Measurements from ENCODE around the gene YPEL2. TPM values are rescaled to one million over a fixed set of nuclear protein-coding genes. Genes with fewer than 3 reads are reported as not detected.

Gene YPEL2
- total RNA-seq, 2 experiments from 2014 or later, result 24.0 to 25.3 TPM

- no peak for DNase-seq
- Mint-ChIP-seq H3K4me1 (peaks cover 56% of the 10 kb centered on the region), H3K27ac (peak overlapping the region; percentile 92), H3K36me3 (no peaks in the 10 kb centered on the region), H3K9me3 (no peaks in the 10 kb centered on the region), H3K27me3 (no peaks in the 10 kb centered on the region), H3K4me3 (no peak overlapping the region)
- ATAC-seq (ENCODE audit: low read depth), result no peak
- POLR2A ChIA-PET, result no interaction called here
These were observed 86.0 kb downstream of the YPEL2 start for GRCh38 chr17:59417452-59417851.

DNA sequence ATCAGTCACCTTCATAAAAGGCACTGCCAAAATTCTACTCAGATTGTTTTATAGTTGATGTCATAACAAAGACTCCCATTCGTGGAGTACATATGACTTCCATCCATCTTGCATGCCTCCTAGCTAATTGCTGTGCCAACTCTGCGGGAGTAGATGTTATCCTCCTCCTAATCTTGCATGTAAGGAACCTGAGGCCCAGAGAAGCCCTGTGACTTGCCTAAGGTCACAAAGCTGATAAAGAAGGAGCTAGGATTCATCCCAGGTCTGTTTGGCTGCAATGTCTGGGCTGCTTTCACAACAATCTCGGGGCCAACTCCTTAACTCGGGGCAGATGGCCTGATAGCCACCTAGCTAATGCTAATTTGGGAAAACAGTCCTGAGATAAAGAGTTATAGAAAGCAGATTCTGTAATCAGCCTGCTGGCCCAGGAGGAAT lies 87.3 kb downstream of the YPEL2 start:
- no peak for DNase-seq
- POLR2A ChIA-PET, result interaction anchor here (0.6 kb wide), 1 partner anchor 210 kb away, joined by 5 read pairs; no protein-coding TSS in a partner anchor
- Mint-ChIP-seq H3K36me3 (no peaks in the 10 kb centered on the region), H3K4me1 (peaks cover 43% of the 10 kb centered on the region), H3K4me3 (no peak overlapping the region), H3K9me3 (no peaks in the 10 kb centered on the region), H3K27ac (peak overlapping the region; percentile 14), H3K27me3 (no peaks in the 10 kb centered on the region)
- ATAC-seq (ENCODE audit: low read depth), result no peak

GRCh38 chr17:59420901-59421300 lies 89.4 kb downstream of the YPEL2 start:
- H3K4me1 Mint-ChIP-seq, result peaks cover 25% of the 10 kb centered on the region
- H3K27me3 Mint-ChIP-seq, result no peaks in the 10 kb centered on the region
- POLR2A ChIA-PET, result no interaction called here
- no peaks in the 10 kb centered on the region for H3K9me3 Mint-ChIP-seq
- H3K4me3 Mint-ChIP-seq, result no peak overlapping the region
- ATAC-seq (ENCODE audit: low read depth) (no peak), DNase-seq (no peak)
- H3K27ac Mint-ChIP-seq, result no peak overlapping the region
- H3K36me3 Mint-ChIP-seq, result no peaks in the 10 kb centered on the region

DNA sequence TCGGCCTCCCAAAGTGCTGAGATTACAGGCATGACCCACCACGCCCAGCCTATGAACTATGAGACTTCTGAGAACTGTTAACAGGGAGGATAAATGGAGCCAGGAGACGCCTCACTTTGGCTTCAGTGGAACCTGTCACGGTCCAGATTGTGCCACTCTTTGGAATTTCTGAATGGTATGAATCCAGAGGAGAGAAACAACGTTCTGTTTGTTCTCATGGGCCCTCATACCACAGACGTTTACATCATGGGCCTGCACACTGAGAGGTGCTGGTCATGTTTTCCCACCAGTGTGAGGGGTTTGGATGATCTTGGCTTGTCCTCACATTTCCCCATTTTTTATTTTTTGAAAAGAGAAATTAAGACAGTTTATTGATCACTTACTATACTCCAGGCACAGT lies 90.3 kb downstream of the YPEL2 start:
- ATAC-seq (ENCODE audit: low read depth) (no peak), DNase-seq (no peak)
- POLR2A ChIA-PET, result no interaction called here
- Mint-ChIP-seq H3K36me3 (no peaks in the 10 kb centered on the region), H3K4me3 (no peak overlapping the region), H3K4me1 (peaks cover 17% of the 10 kb centered on the region), H3K27me3 (no peaks in the 10 kb centered on the region), H3K9me3 (no peaks in the 10 kb centered on the region), H3K27ac (no peak overlapping the region)

GRCh38 chr17:59423137-59423724 lies 91.8 kb downstream of the YPEL2 start:
- POLR2A ChIA-PET, result interaction anchor here (1.0 kb wide), 1 partner anchor 196 kb away, joined by 3 read pairs; no protein-coding TSS in a partner anchor
- DNase-seq, result no peak
- no peak overlapping the region for H3K27ac Mint-ChIP-seq

GRCh38 chr17:59423903-59424302 lies 92.4 kb downstream of the YPEL2 start:
- H3K36me3 Mint-ChIP-seq, result no peaks in the 10 kb centered on the region
- ATAC-seq (ENCODE audit: low read depth), result no peak
- POLR2A ChIA-PET, result interaction anchor here (0.6 kb wide), 1 partner anchor 60 kb away, joined by 4 read pairs; no protein-coding TSS in a partner anchor
- peaks cover 13% of the 10 kb centered on the region for H3K4me1 Mint-ChIP-seq
- no peaks in the 10 kb centered on the region for H3K27me3 Mint-ChIP-seq
- no peak overlapping the region for H3K27ac Mint-ChIP-seq
- no peaks in the 10 kb centered on the region for H3K9me3 Mint-ChIP-seq
- no peak for DNase-seq
- no peak overlapping the region for H3K4me3 Mint-ChIP-seq

More at GRCh38 chr17:59423137-59423724, 91.8 kb downstream of the YPEL2 start:
- Mint-ChIP-seq H3K4me3 (no peak overlapping the region), H3K36me3 (no peaks in the 10 kb centered on the region), H3K4me1 (peaks cover 15% of the 10 kb centered on the region), H3K27me3 (no peaks in the 10 kb centered on the region), H3K9me3 (no peaks in the 10 kb centered on the region)
- ATAC-seq (ENCODE audit: low read depth), result no peak

- no peaks in the 10 kb centered on the region for H3K27me3 Mint-ChIP-seq
- H3K4me1 Mint-ChIP-seq, result peaks cover 14% of the 10 kb centered on the region
- no peak for ATAC-seq (ENCODE audit: low read depth)
- DNase-seq, result no peak
- no peaks in the 10 kb centered on the region for H3K9me3 Mint-ChIP-seq
- no peak overlapping the region for H3K27ac Mint-ChIP-seq
- POLR2A ChIA-PET, result interaction anchor here (0.6 to 2.3 kb wide), 2 partner anchors 8 to 59 kb away, joined by 4 to 6 read pairs; no protein-coding TSS in a partner anchor
- H3K4me3 Mint-ChIP-seq, result no peak overlapping the region
- H3K36me3 Mint-ChIP-seq, result no peaks in the 10 kb centered on the region
These were observed 92.9 kb downstream of the YPEL2 start for GRCh38 chr17:59424331-59424730.

DNA sequence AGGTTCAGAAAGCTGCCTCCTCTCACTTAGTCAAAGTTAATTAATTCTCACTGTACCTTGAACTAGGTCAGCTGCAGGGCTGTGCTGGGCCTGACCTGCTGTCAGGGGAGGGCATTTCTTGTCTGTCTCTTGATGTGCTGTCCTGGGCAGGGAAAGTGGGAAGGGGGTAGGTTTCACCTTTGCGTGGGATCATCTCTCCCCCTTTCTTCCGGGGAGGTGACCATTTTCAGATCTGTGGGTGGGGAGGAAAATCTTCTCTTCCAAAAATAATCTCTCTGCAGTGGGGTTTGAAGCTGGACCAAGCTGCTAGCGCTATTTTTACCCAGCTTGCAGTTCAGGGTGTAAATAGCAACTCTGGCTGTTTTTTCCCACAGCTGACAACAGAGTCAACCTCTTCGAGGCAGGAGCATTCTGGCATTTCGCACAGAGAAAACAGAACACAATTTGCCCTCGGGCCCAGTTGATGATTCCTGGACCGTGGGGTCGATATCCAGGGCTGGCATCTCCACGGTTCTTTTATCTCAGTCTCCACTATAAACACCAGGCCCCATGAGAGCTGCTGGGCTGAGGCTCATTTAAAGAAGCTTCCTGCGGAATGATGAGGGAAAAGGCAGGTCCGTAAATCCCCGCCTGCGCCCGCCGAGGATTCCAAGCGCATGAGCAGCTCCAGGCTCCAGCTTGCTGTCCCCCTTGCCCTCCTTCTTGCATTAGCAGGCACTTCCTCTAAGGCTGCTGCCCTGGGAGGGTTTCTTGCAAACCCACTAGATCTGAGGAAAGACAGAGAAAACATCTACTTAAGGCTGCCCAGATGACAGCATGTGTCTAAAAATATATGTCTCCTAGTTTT lies 93.9 kb downstream of the YPEL2 start:
- peaks cover 8% of the 10 kb centered on the region for H3K4me1 Mint-ChIP-seq
- no peaks in the 10 kb centered on the region for H3K36me3 Mint-ChIP-seq
- H3K27me3 Mint-ChIP-seq, result no peaks in the 10 kb centered on the region
- no peak overlapping the region for H3K4me3 Mint-ChIP-seq
- DNase-seq, result no peak
- POLR2A ChIA-PET, result interaction anchor here (1.0 to 2.3 kb wide), 2 partner anchors 9 to 62 kb away, joined by 3 to 6 read pairs; no protein-coding TSS in a partner anchor
- no peak overlapping the region for H3K27ac Mint-ChIP-seq
- H3K9me3 Mint-ChIP-seq, result no peaks in the 10 kb centered on the region
- ATAC-seq (ENCODE audit: low read depth), result no peak

DNA sequence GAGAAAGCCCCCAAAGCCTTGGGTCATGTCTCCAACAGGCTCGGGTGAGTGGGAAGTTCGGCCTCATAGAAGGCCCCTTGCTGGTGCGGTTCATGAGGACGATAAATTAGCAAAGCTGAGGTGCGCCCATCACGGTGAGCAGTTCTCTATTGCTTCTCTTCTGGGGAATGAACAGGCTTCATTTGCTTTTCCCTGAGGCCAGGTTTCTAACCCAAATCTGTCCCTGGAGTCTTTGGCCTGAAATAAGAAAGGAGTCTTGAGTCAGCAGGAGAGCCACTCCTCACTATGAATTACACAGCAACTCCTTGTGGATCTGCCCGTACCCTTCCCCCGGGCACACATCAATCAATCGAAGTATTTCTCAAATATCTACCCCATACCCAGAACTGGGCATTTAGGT lies 94.6 kb downstream of the YPEL2 start:
- POLR2A ChIA-PET, result interaction anchor here (1.0 to 2.3 kb wide), 3 partner anchors 10 to 65 kb away, joined by 3 to 6 read pairs (median 3); no protein-coding TSS in a partner anchor

DNA sequence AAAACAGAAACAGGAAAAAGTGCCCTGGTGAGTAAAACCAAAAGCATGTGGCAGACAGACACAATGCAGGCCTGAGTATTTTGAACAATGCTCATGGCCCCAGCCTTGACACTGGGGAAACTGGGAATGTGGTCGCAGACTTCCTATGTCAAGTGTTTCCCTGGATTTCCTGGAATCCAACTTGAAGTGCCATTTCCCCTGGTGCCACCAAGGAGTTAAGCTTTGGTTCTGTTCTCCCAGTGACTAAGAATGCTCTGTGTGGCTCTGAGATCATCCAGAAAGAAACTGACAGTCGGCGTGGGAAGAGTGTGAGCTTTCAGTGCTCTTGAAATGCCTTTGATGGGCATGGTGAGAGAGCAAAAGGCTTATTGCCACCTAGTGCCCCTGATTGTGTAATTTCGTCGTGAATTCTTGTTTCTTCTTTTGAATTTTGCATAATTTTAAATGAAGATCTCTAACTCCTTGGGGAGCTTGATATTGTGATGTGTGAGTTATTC lies 96.0 kb downstream of the YPEL2 start:
- POLR2A ChIA-PET, result interaction anchor here (1.2 to 1.3 kb wide), 2 partner anchors 11 to 13 kb away, joined by 3 to 4 read pairs; no protein-coding TSS in a partner anchor
- DNase-seq, result no peak
- H3K4me3 Mint-ChIP-seq, result no peak overlapping the region

More for the DNA sequence above, 94.6 kb downstream of the YPEL2 start:
- ATAC-seq (ENCODE audit: low read depth) (no peak), DNase-seq (no peak)
- H3K36me3 Mint-ChIP-seq, result no peaks in the 10 kb centered on the region
- no peaks in the 10 kb centered on the region for H3K9me3 Mint-ChIP-seq
- no peak overlapping the region for H3K4me3 Mint-ChIP-seq
- H3K27me3 Mint-ChIP-seq, result no peaks in the 10 kb centered on the region
- no peak overlapping the region for H3K27ac Mint-ChIP-seq
- peaks cover 10% of the 10 kb centered on the region for H3K4me1 Mint-ChIP-seq

DNA sequence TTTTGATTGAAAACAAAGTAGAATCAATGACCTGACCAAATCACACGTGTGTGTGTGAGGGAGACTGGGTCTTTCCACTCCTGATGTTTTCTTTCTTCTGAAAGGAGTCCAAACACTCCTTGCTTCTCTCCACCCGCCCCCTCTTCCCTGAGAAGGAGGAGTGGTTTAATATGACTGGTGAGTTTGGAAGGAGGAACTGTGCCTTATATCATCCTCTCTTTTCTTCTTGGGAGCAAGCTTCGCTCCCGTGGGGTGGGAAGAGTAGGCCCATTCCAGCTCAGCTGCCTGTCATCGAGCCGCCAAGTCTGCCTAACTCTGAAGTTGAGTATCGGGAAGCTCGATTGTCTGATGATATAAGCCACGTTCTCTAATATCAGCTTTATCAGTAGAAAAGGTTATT lies 96.5 kb downstream of the YPEL2 start:
- no peak for ATAC-seq (ENCODE audit: low read depth)
- H3K4me1 Mint-ChIP-seq, result peaks cover 18% of the 10 kb centered on the region
- DNase-seq, result no peak
- peaks cover 7% of the 10 kb centered on the region for H3K36me3 Mint-ChIP-seq
- H3K4me3 Mint-ChIP-seq, result no peak overlapping the region
- POLR2A ChIA-PET, result interaction anchor here (1.2 to 1.3 kb wide), 2 partner anchors 12 kb away, joined by 3 to 4 read pairs; no protein-coding TSS in a partner anchor
- H3K27me3 Mint-ChIP-seq, result peaks cover 2% of the 10 kb centered on the region
- no peak overlapping the region for H3K27ac Mint-ChIP-seq
- H3K9me3 Mint-ChIP-seq, result peaks cover 5% of the 10 kb centered on the region

More for the DNA sequence above, 96.0 kb downstream of the YPEL2 start:
- ATAC-seq (ENCODE audit: low read depth), result peak; percentile 72
- H3K36me3 Mint-ChIP-seq, result peaks cover 3% of the 10 kb centered on the region
- peak overlapping the region; percentile 21 for H3K27ac Mint-ChIP-seq
- peaks cover 2% of the 10 kb centered on the region for H3K9me3 Mint-ChIP-seq
- H3K4me1 Mint-ChIP-seq, result peaks cover 18% of the 10 kb centered on the region
- H3K27me3 Mint-ChIP-seq, result no peaks in the 10 kb centered on the region

DNA sequence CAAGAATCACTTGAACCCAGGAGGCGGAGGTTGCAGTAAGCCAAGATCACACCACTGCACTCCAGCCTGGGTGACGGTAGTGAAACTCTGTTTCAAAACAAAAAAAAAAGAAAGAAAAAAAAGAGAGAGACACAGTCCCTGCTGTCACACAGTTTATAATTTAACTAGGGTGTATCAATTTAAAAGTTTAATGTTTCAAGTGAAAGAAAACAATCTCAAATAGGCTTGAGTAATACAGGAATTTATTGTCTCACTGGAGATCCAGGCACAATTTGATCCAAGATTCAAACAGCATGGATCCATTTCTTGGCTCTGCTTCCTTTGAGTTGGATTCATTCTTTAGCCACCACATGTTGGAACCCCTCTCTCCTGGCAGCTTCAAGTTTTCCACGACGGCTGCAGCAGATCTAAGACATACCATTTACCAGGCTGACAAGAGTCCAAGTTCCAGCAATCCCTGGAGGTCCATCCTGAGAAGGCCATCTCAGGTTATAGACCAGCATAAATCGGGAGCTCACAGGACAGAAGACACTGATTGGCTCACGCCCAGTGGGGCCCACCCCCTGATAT lies 97.5 kb downstream of the YPEL2 start:
- Mint-ChIP-seq H3K9me3 (peaks cover 5% of the 10 kb centered on the region), H3K4me3 (no peak overlapping the region), H3K27me3 (peaks cover 5% of the 10 kb centered on the region), H3K36me3 (peaks cover 7% of the 10 kb centered on the region), H3K4me1 (peaks cover 18% of the 10 kb centered on the region), H3K27ac (no peak overlapping the region)
- DNase-seq (no peak), ATAC-seq (ENCODE audit: low read depth) (no peak)
- POLR2A ChIA-PET, result interaction anchor here (1.1 kb wide), 1 partner anchor 13 kb away, joined by 3 read pairs; no protein-coding TSS in a partner anchor

GRCh38 chr17:59431601-59432000 lies 100.1 kb downstream of the YPEL2 start:
- Mint-ChIP-seq H3K27ac (no peak overlapping the region), H3K9me3 (peaks cover 5% of the 10 kb centered on the region), H3K4me3 (no peak overlapping the region), H3K4me1 (peaks cover 21% of the 10 kb centered on the region), H3K36me3 (peaks cover 7% of the 10 kb centered on the region), H3K27me3 (peaks cover 11% of the 10 kb centered on the region)
- DNase-seq (no peak), ATAC-seq (ENCODE audit: low read depth) (no peak)
- POLR2A ChIA-PET, result interaction anchor here (0.6 kb wide), 1 partner anchor 13 kb away, joined by 6 read pairs; no protein-coding TSS in a partner anchor

Measured in activated naive CD8-positive, alpha-beta T cell treated with anti-CD3 and anti-CD28 coated beads, Interleukin-2, amount 10 ng/mL, durations not matched to agents 7 days and 5 days (primary cell).